Endothelial cell of umbilical vein (primary cell): Measurements from ENCODE around the gene MIPEP.

Experiments used
- CTCF ChIP-seq, 2 donors: IDR thresholded peaks; 1 replicate in 1 of 2; 2 replicates in 1 of 2; pipeline ENCODE4 v1.5.1; 2011; ENCODE audit warnings: low read length in 2 of 2, mild to moderate bottlenecking in 2 of 2, moderate library complexity in 2 of 2, control low read depth in 1 of 2, inconsistent platforms in 1 of 2, low read depth in 1 of 2; ENCODE audit not compliant: insufficient read depth in 1 of 2; ENCODE audit errors: extremely low read depth in 1 of 2
- POLR2A ChIP-seq: IDR thresholded peaks from 2 replicates; pipeline ENCODE4 v1.6.1; 2012; ENCODE audit warnings: low read depth, mild to moderate bottlenecking, control low read depth, low read length

GRCh38 chr13:23697772-23698313, 191.4 kb downstream of the MIPEP start:
- TF ChIP-seq POLR2A (no peak), CTCF (IDR thresholded peaks at IDR 0.05; ENCODE audit: extremely low read depth in 1 of 2, insufficient read depth in 1 of 2, low read depth in 1 of 2, low read length in 2 of 2) (no peak)
